Neuron (in vitro differentiated cells): ENCODE measurements around the gene ATF7.

Source experiments
- H2AFZ ChIP-seq: one replicate; pipeline ENCODE4 v1.6.1; 2013; ENCODE audit warnings: low read depth, mild to moderate bottlenecking, inconsistent platforms, low read length, moderate library complexity
- H3K27me3 ChIP-seq: one replicate; pipeline ENCODE4 v1.6.1; 2013; ENCODE audit warnings: low read length; ENCODE audit not compliant: insufficient read depth
- H3K36me3 ChIP-seq: one replicate; pipeline ENCODE4 v1.6.1; 2013; ENCODE audit warnings: low read length; ENCODE audit not compliant: insufficient read depth
- H3K4me1 ChIP-seq: one replicate; pipeline ENCODE4 v1.6.1; 2013; ENCODE audit warnings: low read length; ENCODE audit not compliant: insufficient read depth
- H3K4me3 ChIP-seq: 2 replicates; pipeline ENCODE4 v1.5.1; 2013; ENCODE audit warnings: mild to moderate bottlenecking, low read length, moderate library complexity
- H3K9me3 ChIP-seq: one replicate; pipeline ENCODE4 v1.6.1; 2013; ENCODE audit warnings: low read length

ATF7 gene

DNA sequence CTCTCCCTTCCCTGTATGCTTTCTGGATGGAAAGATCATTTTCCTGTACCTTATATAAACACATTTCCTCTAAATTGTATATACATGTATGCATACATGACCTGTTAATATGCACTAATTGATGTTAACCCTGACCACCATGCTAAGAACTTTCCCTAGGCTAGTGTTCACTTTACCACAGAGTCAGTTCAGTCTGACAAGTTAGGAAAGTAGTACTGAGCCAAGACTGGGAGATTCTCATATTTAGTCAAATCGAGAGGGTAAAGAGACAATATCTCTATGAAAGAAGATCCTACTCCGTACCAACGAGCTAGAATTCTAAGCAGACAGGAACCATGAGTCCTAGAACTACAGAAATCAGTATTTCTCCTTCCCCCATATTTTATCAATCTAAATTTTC, 36.8 kb downstream of the ATF7 start:
- Histone ChIP-seq H3K4me3 (no peak overlapping the region), H3K9me3 (no peaks in the 10 kb centered on the region), H3K4me1 (peaks cover 26% of the 10 kb centered on the region), H3K36me3 (no peaks in the 10 kb centered on the region), H2AFZ (no peak overlapping the region), H3K27me3 (no peaks in the 10 kb centered on the region)

- Histone ChIP-seq H2AFZ (no peak overlapping the region), H3K9me3 (no peaks in the 10 kb centered on the region), H3K4me1 (peaks cover 18% of the 10 kb centered on the region), H3K27me3 (no peaks in the 10 kb centered on the region), H3K36me3 (no peaks in the 10 kb centered on the region), H3K4me3 (no peak overlapping the region)
Observed at GRCh38 chr12:53588123-53588522, 38.1 kb downstream of the ATF7 start.

GRCh38 chr12:53586745-53587144, 39.4 kb downstream of the ATF7 start:
- Histone ChIP-seq H3K36me3 (no peaks in the 10 kb centered on the region), H3K9me3 (no peaks in the 10 kb centered on the region), H3K4me1 (peaks cover 10% of the 10 kb centered on the region), H2AFZ (no peak overlapping the region), H3K4me3 (no peak overlapping the region), H3K27me3 (no peaks in the 10 kb centered on the region)

DNA sequence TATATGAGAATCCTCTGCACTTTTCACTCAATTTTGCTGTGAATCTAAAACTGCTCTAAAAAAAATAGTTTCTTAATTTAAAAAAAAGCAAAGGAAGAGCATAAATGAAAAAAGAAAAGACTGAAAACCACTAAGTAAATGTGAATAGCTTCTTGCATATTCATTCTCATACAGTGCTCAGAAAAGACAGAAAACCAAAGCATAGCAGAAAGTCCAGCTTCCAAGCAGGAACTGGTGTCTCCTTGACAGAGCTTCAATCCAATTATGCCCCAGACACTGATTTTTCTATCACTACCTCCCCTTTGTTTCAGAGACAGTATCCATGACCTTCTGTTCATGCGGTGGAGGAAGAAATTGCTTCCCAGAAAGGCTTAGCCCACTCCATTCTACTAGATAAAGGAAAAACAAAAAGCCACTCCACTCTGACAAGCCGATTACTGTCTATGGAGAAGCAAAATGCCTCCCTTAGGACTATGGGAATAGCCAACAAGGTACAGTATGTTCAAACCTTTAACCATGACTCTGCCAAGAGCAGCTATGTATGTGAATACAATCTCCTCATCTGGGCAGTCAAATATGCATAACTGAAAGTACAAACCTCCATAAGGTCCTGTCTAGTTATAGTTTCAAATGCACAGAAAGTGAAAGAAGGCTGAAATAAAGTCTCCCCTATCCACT, 40.6 kb downstream of the ATF7 start:
- Histone ChIP-seq H3K36me3 (no peaks in the 10 kb centered on the region), H3K27me3 (no peaks in the 10 kb centered on the region), H3K4me3 (no peak overlapping the region), H2AFZ (no peak overlapping the region), H3K4me1 (peaks cover 4% of the 10 kb centered on the region), H3K9me3 (no peaks in the 10 kb centered on the region)

GRCh38 chr12:53579545-53579955, 46.6 kb downstream of the ATF7 start:
- H3K27me3 ChIP-seq: no peaks in the 10 kb centered on the region
- no peaks in the 10 kb centered on the region for H3K36me3 ChIP-seq
- no peaks in the 10 kb centered on the region for H3K9me3 ChIP-seq
- no peak overlapping the region for H3K4me3 ChIP-seq
- no peak overlapping the region for H2AFZ ChIP-seq
- no peaks in the 10 kb centered on the region for H3K4me1 ChIP-seq

- H3K4me3 ChIP-seq: no peak overlapping the region
- H3K36me3 ChIP-seq: no peaks in the 10 kb centered on the region
- H2AFZ ChIP-seq: no peak overlapping the region
- no peaks in the 10 kb centered on the region for H3K4me1 ChIP-seq
- no peaks in the 10 kb centered on the region for H3K9me3 ChIP-seq
- no peaks in the 10 kb centered on the region for H3K27me3 ChIP-seq
Observed at GRCh38 chr12:53578783-53579182, 47.4 kb downstream of the ATF7 start.

DNA sequence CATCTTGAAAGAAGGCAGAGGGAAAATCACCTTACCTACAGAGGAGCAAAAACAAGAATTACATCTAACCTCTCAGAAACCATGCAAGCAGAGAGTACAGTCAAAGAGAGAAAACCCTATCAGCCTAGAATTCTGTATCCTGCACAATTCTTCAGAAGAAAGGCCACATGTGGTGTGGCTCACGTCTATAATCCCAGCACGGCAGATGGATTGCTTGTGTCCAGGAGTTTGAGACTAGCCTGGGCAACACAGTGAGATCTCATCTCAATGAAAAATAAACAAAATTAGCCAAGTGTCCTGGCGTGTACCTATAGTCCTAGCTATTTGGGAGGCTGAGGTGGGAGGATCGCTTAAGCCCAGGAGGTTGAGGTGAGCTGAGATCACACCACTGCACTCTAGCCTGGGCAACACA, 48.2 kb downstream of the ATF7 start:
- Histone ChIP-seq H3K9me3 (no peaks in the 10 kb centered on the region), H3K27me3 (no peaks in the 10 kb centered on the region), H3K4me1 (no peaks in the 10 kb centered on the region), H2AFZ (no peak overlapping the region), H3K36me3 (no peaks in the 10 kb centered on the region), H3K4me3 (no peak overlapping the region)

DNA sequence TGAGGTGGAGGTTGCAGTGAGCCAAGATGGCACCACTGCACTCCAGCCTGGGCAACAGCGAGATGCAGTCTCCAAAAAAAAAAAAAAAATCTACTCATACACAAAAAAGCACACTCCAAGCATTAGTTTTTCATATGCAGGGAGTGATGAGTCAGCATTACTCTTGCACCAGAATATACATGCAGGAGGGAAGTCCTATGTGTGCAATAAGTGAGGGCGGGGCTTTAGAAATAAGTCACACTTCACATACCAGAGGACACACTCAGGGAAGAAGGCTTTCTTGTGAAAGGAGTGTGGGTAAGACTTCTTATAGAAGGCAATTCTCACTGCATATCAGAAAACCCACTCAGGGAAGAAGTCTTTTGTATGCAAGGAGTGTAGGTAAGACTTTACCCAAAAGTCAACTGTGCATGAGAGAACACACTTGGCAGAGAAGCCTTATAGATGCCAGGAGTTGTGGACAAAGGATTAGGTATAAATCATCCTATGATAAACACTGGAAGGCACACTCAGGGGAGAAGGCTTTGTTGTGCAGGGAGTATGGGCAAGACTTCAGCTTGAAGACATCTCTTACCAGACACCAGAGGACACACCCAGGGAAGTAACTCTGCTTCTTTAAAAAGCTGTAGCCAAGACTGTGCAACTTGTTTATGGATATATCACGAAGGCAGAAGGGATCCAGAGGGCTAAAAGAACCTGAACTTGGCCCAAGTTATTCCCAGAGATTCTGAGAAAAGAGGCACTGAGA, 50.5 kb downstream of the ATF7 start:
- H2AFZ ChIP-seq: no peak overlapping the region
- no peak overlapping the region for H3K4me3 ChIP-seq
- no peaks in the 10 kb centered on the region for H3K9me3 ChIP-seq
- H3K27me3 ChIP-seq: no peaks in the 10 kb centered on the region
- H3K4me1 ChIP-seq: no peaks in the 10 kb centered on the region
- H3K36me3 ChIP-seq: peaks cover 4% of the 10 kb centered on the region

DNA sequence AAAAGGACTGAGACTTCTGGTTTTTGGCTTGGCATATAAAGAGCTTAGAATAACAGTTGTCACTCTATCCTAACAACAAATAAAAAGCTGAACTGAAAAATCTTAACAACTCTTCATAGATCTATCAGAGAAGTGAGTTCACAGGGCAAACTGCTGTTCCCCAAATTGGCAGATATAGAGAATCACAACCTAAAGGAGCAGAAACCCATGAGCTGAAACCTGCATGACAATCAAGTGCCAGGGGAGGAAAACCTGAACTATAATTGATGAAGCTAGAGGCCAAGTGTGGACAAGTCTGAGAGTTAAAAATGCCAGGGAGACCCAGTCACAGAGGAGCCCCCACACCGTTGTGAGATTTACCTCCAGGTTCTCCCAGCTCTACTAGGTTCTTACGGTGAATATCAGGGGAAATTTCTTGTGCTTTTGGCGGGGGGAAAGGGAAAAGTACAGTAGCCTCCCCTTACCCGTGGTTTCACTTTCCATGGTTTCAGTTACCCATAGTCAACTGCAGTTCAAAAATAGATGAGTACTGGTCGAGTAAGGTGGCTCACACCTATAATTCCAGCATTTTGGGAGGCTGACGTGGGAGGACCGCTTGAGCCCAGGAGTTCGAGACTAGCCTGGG, 53.9 kb downstream of the ATF7 start:
- Histone ChIP-seq H3K4me3 (no peak overlapping the region), H3K27me3 (no peaks in the 10 kb centered on the region)

GRCh38 chr12:53571295-53571694, 54.9 kb downstream of the ATF7 start:
- no peaks in the 10 kb centered on the region for H3K27me3 ChIP-seq
- H3K9me3 ChIP-seq: no peaks in the 10 kb centered on the region
- H2AFZ ChIP-seq: no peak overlapping the region

More for the DNA sequence above, 53.9 kb downstream of the ATF7 start:
- no peaks in the 10 kb centered on the region for H3K4me1 ChIP-seq
- H3K36me3 ChIP-seq: peaks cover 4% of the 10 kb centered on the region
- no peak overlapping the region for H2AFZ ChIP-seq
- no peaks in the 10 kb centered on the region for H3K9me3 ChIP-seq

GRCh38 chr12:53568809-53569557, 57.2 kb downstream of the ATF7 start:
- Histone ChIP-seq H3K36me3 (peaks cover 4% of the 10 kb centered on the region), H3K4me1 (peaks cover 6% of the 10 kb centered on the region), H3K4me3 (no peak overlapping the region), H2AFZ (no peak overlapping the region), H3K9me3 (no peaks in the 10 kb centered on the region), H3K27me3 (no peaks in the 10 kb centered on the region)

More at GRCh38 chr12:53571295-53571694, 54.9 kb downstream of the ATF7 start:
- Histone ChIP-seq H3K4me1 (peaks cover 3% of the 10 kb centered on the region), H3K4me3 (no peak overlapping the region), H3K36me3 (peaks cover 4% of the 10 kb centered on the region)

DNA sequence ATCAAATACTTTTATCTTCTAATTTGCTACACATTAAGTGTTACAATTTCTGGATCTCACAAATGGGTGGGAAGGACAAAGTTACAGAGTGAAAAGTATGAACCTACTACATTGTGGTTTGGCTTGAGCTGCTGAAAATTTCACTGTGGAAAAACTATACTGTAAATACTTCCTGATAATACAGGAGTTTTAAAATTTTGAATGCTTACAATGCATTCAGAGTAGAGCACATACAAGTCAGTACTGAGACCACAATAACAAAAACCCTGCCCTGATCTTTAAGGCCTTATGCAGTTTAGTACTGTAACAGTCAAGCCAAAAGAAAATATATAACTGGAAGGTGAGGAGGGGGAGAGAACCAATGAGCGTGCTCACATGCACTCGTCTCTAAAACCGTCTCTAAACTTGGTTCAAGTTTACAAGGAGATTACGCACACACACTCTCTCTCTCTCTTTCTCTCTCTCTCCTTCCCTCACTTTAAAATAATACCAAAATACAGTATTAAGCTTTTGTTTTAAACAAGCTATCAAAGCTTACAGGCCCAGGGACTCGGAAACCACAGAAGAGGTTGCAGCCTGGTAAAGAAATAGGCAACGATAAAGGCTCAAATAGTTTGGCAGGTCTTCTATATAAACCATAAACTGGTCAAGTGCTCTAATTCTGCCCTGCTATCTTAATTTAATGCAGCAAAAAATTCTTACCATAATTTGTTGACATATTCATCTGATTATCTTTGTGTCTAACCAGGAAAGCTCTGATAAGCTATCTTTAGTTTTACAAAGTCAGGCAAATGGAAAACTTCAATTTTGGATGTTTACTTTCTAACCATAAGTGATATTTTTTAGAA, 58.0 kb downstream of the ATF7 start:
- H3K4me1 ChIP-seq: peaks cover 6% of the 10 kb centered on the region
- no peaks in the 10 kb centered on the region for H3K27me3 ChIP-seq
- no peak overlapping the region for H3K4me3 ChIP-seq
- no peaks in the 10 kb centered on the region for H3K9me3 ChIP-seq
- no peak overlapping the region for H2AFZ ChIP-seq
- H3K36me3 ChIP-seq: peaks cover 4% of the 10 kb centered on the region
